Activated T-helper 2 cell treated with anti-CD3 and anti-CD28 coated beads, Interferon-gamma antibody, Interleukin-2, Interleukin-4, amounts not matched to agents 10 μg/mL and 5 μg/mL and 100 μg/mL, durations not matched to agents 14 hours and 24 hours and 36 hours (primary cell): ENCODE results near the gene POR. TPM values are rescaled to one million over a fixed set of nuclear protein-coding genes. Genes with fewer than 3 reads are reported as not detected.
"Not testable (repeated sequence)": the region's sequence is repeated elsewhere in the genome, so short reads cannot be mapped to it uniquely, and the experiment has no call there.

Experiments used
- DNase-seq: peaks from one replicate; pipeline ENCODE4 v3.0.0; 2021; ENCODE audit warnings: low spot score
- H3K27ac Mint-ChIP-seq: one replicate; pipeline ENCODE4 v1.8.0; 2021; ENCODE audit warnings: mixed read lengths
- H3K27me3 Mint-ChIP-seq: one replicate; pipeline ENCODE4 v1.8.0; 2021; ENCODE audit warnings: low read depth, mixed read lengths
- H3K36me3 Mint-ChIP-seq: one replicate; pipeline ENCODE4 v1.8.0; 2021; ENCODE audit warnings: low read depth, mixed read lengths
- H3K4me1 Mint-ChIP-seq: one replicate; pipeline ENCODE4 v1.8.0; 2021; ENCODE audit warnings: low read depth, mixed read lengths
- H3K4me3 Mint-ChIP-seq: one replicate; pipeline ENCODE4 v1.8.0; 2021; ENCODE audit warnings: low read depth, mild to moderate bottlenecking, moderate library complexity, mixed read lengths
- H3K9me3 Mint-ChIP-seq: one replicate; pipeline ENCODE4 v1.8.0; 2021; ENCODE audit warnings: mixed read lengths
- intact Hi-C: fragments of 100-400 bp; cut with micrococcal nuclease; formaldehyde crosslinking; loops from one replicate; pipeline ENCODE4 v1.15.1; 2023
- total RNA-seq: library from RNA; stranded (reverse); gene quantifications from 2 replicates; pipeline ENCODE4 v1.2.3, GENCODE V29; 2022

Gene POR
- total RNA-seq, 1 donor from 2014 or later, result 105 TPM

DNA sequence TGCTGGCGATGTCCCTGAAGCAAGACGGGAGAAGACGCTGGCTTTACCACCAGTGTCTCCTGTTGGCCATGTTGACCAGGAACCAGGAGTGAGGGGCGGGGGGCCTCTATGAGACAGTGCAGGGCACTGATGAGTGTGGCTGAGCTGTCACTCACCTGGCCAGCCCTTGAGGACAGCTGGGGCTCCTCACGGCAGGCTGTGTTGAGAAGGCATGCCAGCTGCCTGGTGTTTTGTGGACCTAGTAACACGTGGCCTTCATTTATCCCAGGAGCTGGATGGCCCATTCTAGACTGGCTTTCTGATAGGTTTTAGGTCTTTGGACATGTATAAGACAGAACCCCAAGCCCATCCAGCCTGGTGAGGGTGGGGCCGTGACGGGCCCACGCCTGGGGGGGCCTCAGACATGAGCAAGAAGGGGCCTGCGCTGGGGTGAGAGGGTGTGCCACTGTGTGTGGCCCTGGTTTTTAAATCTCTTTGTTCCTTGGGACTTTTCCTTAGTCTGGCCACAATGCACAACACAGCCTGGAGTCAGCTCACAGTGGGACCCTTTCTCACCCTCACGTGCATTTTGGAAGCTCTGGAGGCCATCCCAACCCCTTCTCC, 25.6 kb upstream of the POR start:
- no peak overlapping the region for H3K4me3 Mint-ChIP-seq

DNA sequence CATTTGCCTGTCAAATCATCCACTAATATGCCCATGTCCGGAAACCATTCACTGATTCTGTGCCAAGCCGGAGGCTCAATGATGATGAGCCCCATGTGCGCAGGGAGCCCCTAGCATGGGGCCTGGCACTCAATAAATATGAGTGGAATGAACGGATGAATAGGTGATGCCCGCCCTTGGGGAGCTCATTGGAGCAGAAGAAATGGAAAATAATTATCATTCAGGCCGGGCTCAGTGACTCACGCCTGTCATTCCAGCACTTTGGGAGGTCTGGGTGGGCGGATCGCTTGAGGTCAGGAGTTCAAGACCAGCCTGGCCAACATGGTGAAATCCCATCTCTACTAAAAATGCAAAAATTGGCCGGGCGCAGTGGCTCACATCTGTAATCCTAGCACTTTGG, 25.1 kb upstream of the POR start:
- H3K27me3 Mint-ChIP-seq, result no peaks in the 10 kb centered on the region
- intact Hi-C loops, result no loop called here
- H3K4me3 Mint-ChIP-seq, result no peak overlapping the region
- H3K27ac Mint-ChIP-seq, result peak overlapping the region; percentile 62
- peaks cover 10% of the 10 kb centered on the region for H3K4me1 Mint-ChIP-seq
- DNase-seq, result no peak
- no peaks in the 10 kb centered on the region for H3K9me3 Mint-ChIP-seq
- H3K36me3 Mint-ChIP-seq, result peaks cover 38% of the 10 kb centered on the region

More for the DNA sequence above, 25.6 kb upstream of the POR start:
- no peak for DNase-seq
- H3K36me3 Mint-ChIP-seq, result peaks cover 43% of the 10 kb centered on the region
- no peaks in the 10 kb centered on the region for H3K9me3 Mint-ChIP-seq
- intact Hi-C loops, result no loop called here
- H3K27ac Mint-ChIP-seq, result peak overlapping the region; percentile 62
- no peaks in the 10 kb centered on the region for H3K27me3 Mint-ChIP-seq
- peaks cover 11% of the 10 kb centered on the region for H3K4me1 Mint-ChIP-seq

DNA sequence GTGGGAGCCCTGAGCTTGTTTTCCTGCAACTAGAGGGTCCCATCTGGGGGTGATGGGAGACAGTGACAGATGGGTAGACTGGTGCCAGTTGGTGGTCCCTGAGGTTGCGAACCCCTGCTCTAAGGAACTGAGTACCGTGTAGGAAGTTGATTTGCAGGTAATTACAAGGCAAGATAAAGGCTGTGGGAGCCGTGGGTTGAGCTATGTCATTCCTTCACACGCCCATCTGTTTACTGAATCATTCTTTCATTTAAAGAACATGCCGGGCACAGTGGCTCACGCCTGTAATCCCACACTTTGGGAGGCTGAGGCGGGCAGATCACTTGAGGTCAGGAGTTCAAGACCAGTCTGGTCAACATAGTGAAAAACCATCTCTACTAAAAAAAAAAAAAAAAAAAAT, 23.7 kb upstream of the POR start:
- H3K9me3 Mint-ChIP-seq, intact Hi-C loops, H3K27ac Mint-ChIP-seq, H3K4me3 Mint-ChIP-seq, H3K27me3 Mint-ChIP-seq, DNase-seq: not testable (repeated sequence)
- Mint-ChIP-seq H3K36me3 (peaks cover 28% of the 10 kb centered on the region), H3K4me1 (peaks cover 10% of the 10 kb centered on the region)

DNA sequence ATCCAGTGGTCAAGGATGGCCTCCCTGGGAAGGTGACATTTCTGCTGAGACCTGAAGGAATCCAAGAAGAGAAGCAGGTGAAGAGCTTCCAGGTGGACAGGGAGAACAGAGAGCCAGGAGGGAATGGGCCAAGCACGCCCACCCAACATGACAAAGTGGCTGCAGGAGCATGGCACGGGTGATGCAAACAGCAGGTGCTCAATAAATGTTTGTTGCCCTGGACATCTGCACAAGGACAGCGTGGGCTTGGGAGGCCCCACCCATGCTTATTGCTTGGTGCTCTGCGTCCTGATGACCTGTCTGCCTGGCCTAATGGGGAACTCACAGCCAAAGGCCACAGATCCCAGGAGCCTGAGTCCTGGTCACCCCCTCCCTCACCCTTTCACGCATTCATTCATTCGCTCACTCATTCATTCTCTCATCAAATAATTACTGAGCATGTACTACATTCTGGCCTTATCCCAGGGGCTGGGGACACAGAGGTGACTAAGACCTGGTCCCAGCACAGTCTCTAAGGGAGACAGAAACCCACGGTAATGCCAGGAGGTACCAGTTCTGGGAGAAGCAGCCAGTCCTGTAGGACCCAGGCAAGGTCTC, 23.0 kb upstream of the POR start:
- Mint-ChIP-seq H3K4me1 (peaks cover 10% of the 10 kb centered on the region), H3K9me3 (no peaks in the 10 kb centered on the region), H3K36me3 (peaks cover 22% of the 10 kb centered on the region), H3K4me3 (no peak overlapping the region), H3K27ac (no peak overlapping the region), H3K27me3 (no peaks in the 10 kb centered on the region)
- intact Hi-C loops, result no loop called here
- DNase-seq, result no peak

DNA sequence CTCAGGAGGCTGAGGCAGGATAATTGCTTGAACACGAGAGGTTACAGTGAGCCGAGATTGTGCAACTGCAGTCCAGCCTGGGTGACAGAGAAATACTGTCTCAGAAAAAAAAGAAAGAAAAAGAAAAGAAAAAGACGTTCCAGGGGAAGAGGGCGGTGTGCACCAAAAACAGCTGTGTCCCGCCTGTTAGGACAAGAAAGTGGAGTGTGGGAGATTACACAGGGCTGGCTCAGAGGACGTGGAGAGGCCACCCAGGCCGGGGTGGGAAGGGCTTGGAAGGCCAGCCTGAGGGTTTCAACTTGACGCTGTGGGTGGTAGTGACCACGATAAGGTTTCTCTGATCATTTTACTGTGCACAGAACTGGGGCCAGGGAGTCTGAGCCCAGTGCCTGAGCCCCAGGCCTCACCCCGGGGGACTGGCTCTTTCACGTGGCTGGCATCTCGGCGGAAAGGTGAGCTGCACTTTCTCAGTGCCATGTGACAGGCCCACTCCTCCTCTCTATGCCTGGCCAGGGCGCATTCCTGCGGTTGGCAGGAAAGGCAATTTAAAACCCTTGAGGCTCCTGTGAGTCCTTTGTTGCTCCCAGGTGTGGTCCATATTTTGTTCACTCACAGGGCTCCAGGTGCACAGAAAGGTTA, 22.2 kb upstream of the POR start:
- Mint-ChIP-seq H3K4me1 (peaks cover 10% of the 10 kb centered on the region), H3K9me3 (no peaks in the 10 kb centered on the region), H3K36me3 (peaks cover 19% of the 10 kb centered on the region), H3K4me3 (no peak overlapping the region), H3K27ac (no peak overlapping the region), H3K27me3 (no peaks in the 10 kb centered on the region)
- no peak for DNase-seq
- intact Hi-C loops, result no loop called here

DNA sequence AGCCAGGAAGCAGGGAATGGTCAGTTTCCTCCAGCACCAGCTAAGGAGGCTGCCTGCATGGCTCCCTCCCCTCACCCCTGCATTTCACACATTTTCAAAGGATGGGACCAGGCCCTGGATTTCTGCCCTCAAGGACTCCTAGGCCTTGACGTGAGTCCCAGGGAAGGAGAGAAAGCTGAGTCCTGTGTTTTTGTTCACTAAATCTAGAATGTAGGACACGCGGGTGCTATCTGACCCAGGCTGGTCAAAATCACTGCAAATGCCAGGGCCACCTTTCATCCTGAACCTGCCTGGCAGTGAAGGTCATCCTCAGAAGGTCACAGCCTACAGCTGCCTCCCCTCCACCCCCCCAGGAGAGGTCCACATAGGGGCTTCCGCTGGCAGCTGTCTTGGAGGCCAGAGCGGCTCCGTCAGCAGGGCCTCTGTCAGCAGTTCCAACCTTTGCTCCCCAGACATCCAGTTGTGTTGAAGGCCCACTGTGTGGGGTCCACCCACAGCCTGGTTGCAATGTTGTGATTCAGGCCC, 18.1 kb upstream of the POR start:
- Mint-ChIP-seq H3K4me1 (peaks cover 2% of the 10 kb centered on the region), H3K27ac (no peak overlapping the region), H3K4me3 (no peak overlapping the region), H3K9me3 (no peaks in the 10 kb centered on the region), H3K27me3 (no peaks in the 10 kb centered on the region), H3K36me3 (no peaks in the 10 kb centered on the region)
- intact Hi-C loops, result no loop called here
- DNase-seq, result no peak

DNA sequence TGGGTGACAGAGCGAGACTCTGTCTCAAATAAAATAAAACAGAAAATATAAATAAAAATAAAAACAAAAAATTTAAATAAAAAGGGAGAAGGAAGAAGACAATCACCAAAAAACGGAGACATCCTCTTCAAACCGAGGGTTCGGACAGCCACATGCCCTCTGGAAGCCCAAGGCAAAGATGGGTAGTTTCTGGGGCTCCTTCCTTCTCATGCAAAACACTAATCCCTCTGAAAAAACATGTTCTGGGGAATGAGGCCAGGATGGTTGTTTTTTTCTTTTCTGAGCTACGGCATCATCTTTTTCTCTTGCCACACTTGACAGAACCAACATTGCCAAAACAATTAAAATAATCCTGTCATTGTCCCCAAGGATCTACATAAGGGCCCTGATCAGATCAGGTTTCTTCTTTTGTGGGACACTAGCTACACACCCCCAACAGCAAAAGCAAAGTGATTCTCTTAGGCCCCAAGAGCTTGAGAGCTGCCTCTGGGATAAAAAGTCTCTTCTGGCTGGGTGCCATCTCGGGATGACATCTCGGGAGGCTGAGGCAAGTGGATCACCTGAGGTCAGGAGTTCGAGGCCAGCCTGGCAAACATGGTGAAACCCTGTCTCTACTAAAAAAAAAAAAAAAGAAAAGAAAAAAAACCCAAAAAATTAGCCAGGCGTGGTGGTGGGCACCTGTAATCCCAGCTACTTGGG, 14.2 kb upstream of the POR start:
- intact Hi-C loops, result no loop called here
- H3K4me3 Mint-ChIP-seq, result no peak overlapping the region
- H3K27me3 Mint-ChIP-seq, result no peaks in the 10 kb centered on the region

DNA sequence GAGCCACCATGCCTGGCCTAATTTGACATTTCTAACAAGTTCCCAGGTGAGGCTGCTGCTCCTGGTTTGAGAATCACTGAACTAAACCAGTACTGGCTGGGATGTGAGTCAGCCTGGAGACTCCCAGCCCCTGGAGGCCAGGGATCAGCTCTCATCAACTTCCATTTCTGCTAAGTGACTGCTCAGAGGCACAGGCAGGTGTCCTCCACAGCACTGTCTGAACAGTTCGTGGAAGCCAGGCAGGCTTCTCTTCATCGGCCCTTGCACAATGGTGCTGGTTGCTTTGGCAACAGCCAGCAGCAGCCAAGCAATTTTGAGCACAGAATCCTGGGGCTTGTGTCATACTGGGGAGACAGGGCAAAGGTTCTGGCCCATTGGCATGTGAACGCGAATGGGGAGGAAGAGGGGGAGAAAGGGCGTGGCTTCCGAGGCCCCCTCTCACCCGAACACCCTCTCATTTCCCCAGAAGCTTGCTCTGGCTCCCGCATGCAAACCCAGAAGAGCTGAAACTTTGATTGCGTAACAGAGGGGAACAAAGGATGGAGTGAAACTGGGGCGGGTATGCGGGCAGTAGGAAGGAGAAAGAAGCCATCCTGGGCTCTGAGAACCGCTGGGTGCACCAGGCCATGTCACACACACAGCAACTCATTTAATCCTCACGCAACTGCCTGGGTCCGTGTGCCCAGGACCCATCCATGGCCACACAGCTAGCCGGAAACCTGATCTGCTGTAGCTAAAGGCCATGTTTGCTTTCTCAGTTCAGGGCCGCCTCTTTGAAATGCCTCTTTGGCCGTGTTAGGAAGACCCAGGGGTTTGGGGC, 9.0 kb upstream of the POR start:
- no peak for DNase-seq
- Mint-ChIP-seq H3K9me3 (no peaks in the 10 kb centered on the region), H3K36me3 (no peaks in the 10 kb centered on the region), H3K27me3 (peaks cover 4% of the 10 kb centered on the region), H3K27ac (no peak overlapping the region), H3K4me1 (peaks cover 7% of the 10 kb centered on the region), H3K4me3 (no peak overlapping the region)
- intact Hi-C loops, result no loop called here

More for the DNA sequence above, 14.2 kb upstream of the POR start:
- Mint-ChIP-seq H3K4me1 (no peaks in the 10 kb centered on the region), H3K27ac (no peak overlapping the region), H3K9me3 (no peaks in the 10 kb centered on the region), H3K36me3 (no peaks in the 10 kb centered on the region)
- no peak for DNase-seq

DNA sequence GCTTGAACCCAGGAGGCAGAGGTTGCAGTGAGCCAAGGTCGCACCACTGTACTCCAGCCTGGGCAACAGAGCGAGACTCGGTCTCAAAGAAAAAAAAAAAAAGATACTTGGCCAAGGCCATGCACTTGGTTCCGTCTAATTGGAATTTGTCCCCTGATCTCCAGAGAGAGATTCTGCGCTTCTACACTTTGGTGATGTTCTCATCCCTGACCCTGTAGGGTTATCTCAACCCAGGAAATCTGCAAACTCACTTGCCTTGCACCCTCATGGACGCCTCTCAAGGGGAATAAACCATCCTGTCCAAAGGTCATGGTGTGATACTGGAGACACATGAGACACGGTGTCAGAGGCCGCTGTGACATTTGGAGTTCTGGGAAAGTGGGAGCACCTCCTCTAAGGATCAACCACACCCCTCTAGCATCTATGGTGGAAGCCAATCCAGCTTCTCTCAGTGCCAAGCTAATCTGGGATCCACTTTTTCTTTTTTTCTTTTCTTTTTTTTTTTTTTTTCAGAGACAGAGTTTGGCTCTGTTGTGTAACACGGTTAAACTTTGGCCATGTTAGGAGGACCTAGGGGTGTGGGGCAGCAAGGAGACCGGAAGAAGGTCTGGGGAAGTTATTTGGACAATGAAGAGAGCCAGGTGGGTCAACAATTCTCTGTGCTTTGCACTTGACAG, 7.8 kb upstream of the POR start:
- Mint-ChIP-seq H3K4me1 (peaks cover 7% of the 10 kb centered on the region), H3K36me3 (no peaks in the 10 kb centered on the region), H3K4me3 (no peak overlapping the region), H3K27ac (no peak overlapping the region), H3K27me3 (peaks cover 4% of the 10 kb centered on the region), H3K9me3 (no peaks in the 10 kb centered on the region)
- DNase-seq, result no peak
- intact Hi-C loops, result no loop called here

DNA sequence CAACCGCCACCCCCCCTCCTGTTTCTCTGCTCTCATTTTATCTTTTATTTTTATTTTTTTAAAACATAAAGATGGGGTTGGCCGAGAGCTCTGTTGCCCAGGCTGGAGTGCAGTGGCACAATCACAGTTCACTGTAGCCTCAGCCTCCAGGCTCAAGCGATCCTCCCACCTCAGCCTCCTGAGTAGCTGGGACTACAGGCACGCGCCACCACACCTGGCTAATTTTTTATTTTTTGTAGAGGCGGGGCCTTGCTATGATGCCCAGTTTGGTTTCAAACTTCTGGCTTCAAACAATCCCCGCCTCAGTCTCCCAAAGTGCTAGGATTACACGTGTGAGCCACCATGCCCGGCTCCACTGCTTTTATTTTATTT, 7.3 kb upstream of the POR start:
- H3K4me3 Mint-ChIP-seq, H3K27me3 Mint-ChIP-seq, H3K36me3 Mint-ChIP-seq, H3K4me1 Mint-ChIP-seq, DNase-seq, intact Hi-C loops, H3K27ac Mint-ChIP-seq, H3K9me3 Mint-ChIP-seq: not testable (repeated sequence)

DNA sequence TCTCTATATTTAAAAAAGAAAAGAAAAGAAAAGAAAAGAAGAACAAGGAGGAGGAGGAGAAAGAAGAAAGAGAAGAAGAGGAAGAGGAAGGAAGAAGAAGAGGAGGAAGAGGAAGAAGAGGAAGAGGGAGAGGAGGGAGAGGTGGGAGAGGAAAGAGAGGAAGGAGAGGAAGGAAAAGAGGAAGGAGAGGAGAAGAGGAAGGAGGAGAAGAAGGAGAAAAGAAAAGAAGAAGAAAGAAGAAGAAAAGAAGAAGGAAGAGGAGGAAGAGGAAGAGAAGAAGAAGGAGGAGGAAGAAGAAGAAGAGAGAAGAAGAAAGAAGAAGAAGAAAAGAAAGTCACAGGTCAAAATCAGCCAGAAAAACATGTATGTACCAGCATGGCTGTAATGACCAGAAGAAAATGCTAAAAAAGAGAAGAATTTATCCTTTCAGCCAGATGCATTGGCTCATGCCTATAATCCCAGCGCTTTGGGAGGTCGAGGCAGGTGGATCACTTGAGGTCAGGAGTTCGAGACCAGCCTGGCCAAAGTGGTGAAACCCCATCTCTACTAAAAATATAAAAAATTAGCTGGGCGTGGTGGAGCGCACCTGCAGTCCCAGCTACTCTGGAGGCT, 5.3 kb upstream of the POR start:
- Mint-ChIP-seq H3K4me1 (peaks cover 11% of the 10 kb centered on the region), H3K27ac (no peak overlapping the region), H3K27me3 (peaks cover 4% of the 10 kb centered on the region), H3K36me3 (no peaks in the 10 kb centered on the region), H3K9me3 (no peaks in the 10 kb centered on the region), H3K4me3 (no peak overlapping the region)
- intact Hi-C loops, result no loop called here
- no peak for DNase-seq

DNA sequence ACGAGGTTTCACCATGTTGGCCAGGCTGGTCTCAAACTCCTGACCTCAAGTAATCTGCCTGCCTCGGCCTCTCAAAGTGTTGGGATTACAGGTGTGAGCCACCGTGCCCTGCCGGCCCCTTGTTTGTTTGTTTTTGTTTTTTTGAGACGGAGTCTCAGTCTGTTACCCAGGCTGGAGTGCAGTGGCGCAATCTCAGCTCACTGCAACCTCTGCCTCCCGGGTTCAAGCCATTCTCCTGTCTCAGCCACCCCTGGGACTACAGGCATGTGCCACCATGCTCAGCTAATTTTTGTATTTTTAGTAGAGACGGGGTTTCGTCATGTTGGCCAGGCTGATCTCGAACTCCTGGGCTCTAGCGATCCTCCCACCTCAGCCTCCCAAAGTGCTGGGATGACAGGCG, 3.8 kb upstream of the POR start:
- H3K9me3 Mint-ChIP-seq, H3K36me3 Mint-ChIP-seq, H3K4me1 Mint-ChIP-seq, DNase-seq, H3K4me3 Mint-ChIP-seq, intact Hi-C loops, H3K27me3 Mint-ChIP-seq, H3K27ac Mint-ChIP-seq: not testable (repeated sequence)
